HUDEP-2 (cell line): Measurements from ENCODE around the gene CAB39.

Experiments used
- DNase-seq, 76 experiments: peaks; one replicate each; lab custom pipeline; 2025; ENCODE audit not compliant: unreplicated experiment in 76 of 76; lab: John Stamatoyannopoulos, UW

The CAB39 gene

DNA sequence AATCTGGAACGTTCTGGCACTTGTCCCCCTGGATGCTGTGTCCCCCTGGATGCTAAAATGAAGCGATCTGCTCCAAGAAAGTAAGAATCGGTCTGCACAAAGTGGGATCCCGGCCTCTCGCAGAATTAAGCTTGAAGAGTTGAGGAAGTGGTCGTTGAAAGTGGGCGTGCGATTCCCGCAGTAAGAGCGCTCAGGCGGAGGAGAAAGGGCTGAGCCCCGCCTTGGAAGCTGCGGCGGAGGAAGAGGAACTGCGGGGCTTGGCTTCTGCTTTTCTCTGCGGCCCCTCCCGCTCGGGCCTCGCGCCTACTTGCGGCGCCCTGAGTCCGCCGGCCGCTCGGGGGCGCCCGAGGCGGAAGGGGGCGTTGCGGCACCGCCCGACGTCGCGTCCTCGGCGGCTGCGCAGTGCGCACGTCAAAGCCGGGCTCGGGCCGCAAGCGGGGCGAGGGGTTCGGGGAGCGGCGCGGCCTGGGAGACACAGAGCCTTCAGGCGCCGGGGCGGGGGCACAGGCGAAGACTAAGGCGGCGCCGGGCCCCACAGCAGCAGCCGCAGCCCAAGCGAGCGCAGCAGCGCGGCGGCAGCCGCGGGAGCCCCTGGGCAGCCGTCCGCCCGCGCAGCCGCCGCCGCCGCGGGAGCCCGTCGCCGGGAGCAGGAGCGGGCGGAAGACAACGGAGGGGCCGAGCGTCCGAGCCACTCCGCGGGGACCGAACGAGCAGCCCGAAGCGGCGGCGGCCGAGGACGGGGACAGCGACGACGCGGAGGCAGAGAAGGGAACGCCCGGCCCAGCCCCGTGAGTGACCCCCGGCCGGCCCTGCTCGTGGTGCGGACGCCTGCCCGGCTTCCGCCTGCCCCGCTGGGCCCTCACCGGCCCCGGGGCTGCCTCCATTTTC, at the start of gene CAB39:
TSS of gene CAB39 (plus strand) at position 400 of the 888 bp plus-strand sequence. CDS start 47,160 bp downstream, outside the sequence.
- peak in 72 of 76 experiments; percentile 8 to 90 (median 72) for DNase-seq

DNA sequence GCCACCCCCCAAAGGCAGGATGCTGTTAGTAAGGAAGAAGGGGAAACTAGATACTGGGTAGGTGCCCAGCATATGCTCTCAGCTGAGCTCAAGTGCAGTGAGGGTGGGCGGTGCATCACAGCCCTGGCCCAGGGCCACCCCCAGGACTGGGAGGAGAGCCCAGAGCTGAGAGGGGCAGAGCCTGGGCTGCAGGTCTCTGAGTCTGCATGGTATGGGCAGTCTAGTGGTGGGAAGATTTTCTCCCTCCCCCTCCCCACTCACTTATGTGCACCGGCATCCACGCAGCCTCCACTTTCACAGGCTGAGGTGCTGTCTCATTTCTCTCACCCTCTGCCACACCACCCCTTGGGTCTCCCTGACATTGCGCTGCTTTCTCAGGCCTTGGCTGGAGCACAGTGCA, 48.5 kb upstream of the CAB39 start:
- peak in 60 of 76 experiments; percentile 2 to 75 (median 48) for DNase-seq

DNA sequence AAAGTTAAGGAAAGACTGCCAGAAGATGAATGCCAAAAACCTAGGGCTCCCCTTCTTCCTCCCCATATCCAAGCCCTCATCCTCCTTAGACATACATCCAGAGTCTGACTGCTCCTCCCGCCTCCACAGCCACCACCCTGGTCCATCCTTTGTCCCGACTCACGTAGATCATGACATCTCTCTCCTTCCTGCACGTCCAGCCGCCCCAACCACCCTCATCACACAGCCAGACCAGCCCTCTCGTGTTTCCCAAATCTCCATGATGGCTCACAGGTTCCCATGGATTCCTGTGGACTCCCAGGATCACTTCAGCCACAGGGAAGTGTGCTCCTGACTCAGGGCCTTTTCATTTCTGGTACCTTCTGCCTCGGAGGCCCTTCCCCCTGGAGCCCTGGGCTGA, 47.8 kb upstream of the CAB39 start:
- no peak for DNase-seq

DNA sequence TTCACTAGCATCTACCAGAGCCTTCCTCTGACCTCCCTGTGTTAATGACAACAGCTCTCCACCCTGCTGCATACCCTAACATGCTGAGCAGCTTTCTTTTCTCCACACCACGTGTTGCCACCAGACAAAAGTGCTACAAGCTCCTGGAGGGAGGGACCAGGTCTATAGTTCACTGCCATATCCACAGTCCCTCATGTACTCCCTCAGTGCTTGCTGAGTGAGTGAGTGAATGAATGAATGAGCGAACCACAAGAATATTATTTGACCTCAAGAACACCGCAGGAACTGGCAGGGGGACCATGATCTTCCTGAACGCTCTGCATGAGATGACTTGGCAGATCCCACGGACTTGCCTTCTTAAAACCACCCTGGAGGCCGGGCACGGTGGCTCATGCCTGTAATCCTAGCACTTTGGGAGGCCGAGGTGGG, 47.4 kb upstream of the CAB39 start:
- no peak for DNase-seq

DNA sequence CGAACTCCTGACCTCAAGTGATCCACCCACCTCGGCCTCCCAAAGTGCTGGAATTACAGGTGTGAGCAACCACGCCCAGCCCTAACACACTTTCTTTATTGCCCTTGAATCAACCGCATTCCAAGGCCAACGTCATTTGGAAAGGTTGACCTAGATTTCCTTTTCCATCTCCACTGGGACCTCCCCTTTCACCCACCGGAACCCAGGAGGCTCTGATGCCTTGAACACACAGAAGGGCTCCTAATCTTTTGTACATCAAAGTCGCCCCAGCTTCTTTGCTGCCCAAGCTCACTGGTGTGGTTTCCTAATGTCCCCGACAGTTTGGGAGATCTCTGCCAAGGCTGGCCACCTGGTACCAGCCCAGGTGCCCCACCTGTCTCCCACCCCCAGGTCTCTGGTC, 46.2 kb upstream of the CAB39 start:
- no peak for DNase-seq

DNA sequence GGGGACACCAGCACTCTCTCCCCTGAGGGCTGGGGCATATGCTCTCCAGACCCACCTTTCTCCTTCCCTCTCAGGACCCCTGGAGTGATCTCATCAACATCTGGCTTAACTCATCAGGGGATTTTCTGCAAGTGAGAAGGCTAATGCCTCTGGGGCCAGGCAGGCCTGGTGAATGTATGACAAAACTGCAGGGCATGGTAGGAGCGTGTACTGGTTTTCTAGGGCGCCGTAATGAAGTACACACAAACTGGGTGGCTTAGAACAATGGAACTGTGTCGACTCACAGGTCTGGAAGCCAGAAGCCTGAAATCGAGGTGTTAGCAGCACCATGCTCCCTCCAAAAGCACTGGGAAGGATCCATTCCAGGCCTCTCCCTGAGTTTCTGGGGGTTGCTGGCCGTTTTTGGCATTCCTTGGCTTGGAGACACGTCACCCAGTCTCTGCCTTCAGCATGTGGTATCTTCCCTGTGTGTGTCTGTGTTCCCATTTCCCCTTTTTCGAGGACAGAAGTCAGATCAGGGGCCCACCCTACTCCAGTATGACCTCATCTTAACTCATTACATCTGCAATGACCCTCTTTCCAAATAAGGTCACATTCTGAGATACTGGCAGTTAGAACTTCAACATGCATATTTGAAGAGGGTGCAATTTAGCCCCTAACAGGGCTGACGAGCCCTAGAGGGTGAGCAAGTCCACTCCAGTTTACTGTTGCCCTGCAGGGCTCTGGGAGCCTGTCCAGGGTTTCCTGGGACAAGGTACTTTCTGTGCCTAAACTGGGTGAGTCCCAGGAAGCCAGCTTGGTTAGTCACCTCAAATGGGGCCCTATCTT, 45.5 kb upstream of the CAB39 start:
- peak in 7 of 76 experiments; percentile 8 to 26 (median 13) for DNase-seq

DNA sequence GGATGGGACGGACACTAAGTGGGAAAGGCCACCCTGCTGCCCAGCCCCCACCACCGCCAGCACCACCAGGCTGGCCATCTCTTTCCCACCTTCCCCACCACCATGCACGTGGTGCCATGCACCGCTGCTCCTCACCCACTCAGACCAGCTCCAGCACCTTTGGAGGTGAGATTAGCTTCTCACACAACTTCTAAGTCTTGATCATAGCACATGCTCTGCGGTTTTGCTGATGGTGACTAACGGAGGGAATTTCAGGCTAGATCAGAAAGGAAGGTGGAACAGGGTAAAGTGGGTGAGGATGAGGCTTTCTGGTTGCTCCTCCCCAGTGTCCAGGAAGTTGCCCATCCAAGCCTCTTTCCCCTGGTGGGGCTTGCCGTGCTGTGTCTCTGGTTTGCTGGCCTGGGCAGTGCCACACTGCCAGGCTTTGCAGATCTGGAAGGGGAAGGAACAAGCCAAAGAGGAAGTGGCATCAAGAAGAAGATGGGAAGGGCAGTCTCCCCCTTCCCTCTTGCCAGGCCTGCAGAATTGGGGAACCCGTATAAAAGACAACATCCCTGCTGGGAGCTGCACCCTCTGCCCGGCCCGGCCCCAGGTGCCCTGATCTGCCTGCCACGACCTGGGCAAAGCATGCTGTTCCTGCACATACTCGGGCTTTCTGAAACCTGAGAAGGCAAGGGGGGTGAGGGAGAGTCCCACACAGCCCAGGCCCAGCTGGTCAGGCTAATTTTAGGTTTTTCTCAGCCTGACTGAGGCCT, 44.3 kb upstream of the CAB39 start:
- DNase-seq = no peak

DNA sequence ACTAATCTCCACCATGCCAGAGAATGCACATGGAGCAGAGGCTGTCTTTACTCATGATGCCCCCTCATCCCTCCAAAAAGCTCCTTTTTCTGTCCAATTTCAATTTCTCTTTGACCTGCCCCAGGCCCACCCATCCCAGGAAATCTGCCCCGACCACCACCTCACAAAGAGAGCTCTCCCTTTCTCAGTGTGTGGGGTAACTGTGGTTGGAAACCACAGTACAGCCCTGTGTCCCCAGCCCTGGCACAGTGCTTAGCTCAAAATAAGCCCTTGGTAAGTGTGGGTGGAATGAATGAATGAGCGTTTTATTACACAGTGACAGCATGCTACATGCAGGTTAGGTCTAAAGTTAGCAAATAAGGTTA, 43.7 kb upstream of the CAB39 start:
- no peak for DNase-seq

DNA sequence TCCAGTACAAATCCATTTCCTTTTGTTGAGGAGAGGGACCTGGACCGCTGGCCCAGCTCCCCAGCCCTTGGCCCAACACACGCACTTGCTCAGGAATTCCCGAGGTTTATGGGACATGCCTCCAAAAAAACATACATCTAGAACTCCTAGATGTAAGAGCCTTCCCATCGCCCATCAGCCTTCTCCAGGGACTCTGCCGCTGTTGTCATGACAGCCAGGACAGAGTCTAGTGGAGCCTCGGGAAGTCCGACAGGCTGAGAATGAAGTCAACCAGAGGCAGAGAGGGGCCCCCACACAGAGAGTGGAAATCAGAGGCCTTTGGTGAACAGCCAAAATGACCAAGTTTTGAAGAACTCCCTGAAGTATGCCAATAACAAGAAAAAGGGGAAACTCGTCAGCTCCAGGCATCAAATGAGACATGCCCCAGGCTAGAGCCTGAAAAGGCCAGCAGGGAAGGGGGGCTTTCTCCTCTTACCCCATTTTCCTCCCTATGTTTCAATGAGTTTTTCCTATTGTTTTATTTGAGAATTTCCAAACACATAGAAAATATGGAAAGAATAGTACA, 43.2 kb upstream of the CAB39 start:
- no peak for DNase-seq

DNA sequence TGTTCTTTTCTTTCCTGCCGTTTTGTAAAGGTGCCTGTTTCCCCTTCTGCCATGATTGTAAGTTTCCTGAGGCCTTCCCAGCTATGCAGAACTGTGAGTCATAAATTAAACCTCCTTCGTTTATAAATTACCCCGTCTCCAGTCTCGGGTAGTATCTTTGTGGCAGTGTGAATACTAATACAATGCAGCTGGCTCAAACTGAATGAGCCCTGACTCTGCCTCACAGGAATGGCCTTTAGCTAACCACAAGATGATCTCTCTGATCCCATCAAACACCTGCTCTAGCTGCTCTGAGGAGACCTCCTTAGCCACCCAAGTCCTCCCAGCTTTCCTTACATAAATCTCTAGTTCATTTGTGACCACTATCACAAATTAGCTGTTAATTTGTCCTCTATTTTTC, 41.5 kb upstream of the CAB39 start:
- no peak for DNase-seq

DNA sequence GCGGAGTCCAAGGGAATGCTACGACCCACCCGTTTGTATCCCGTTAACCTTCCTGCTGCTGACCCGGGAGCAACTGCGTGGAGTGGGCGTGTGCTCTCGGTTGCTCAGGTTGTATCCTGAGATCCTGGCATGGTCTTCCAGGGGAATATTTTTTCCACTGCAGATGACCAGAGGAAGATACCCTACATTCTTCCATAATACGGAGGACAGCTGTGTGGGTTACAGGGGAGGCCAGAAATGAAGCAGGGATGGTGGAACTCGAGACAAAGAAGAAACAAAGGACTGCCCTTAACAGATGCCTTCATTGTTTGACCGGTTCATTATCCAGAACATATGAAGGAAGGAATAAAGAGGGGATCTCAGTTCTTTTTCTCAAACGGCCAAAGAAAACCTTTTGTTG, 39.8 kb upstream of the CAB39 start:
- DNase-seq = no peak

DNA sequence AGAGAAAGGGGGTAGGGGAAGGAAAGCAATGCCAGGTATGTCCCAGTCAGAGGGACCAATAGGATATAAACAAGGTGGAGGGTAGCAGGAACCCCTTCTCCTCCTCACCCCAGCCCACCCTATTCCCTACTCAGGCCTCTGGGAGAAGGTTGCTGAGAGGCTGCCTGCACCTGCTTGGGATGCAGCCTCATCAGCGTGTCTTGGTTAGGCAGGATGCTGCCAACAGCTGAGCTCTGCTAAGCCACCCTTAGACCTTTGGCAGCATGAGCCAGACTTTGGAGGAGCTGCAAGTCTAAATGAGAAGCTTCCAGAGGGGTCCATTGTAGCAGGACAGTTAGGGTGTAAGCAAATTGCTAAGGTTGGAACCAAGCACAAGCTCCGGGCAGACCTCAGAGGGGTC, 38.2 kb upstream of the CAB39 start:
- no peak for DNase-seq

DNA sequence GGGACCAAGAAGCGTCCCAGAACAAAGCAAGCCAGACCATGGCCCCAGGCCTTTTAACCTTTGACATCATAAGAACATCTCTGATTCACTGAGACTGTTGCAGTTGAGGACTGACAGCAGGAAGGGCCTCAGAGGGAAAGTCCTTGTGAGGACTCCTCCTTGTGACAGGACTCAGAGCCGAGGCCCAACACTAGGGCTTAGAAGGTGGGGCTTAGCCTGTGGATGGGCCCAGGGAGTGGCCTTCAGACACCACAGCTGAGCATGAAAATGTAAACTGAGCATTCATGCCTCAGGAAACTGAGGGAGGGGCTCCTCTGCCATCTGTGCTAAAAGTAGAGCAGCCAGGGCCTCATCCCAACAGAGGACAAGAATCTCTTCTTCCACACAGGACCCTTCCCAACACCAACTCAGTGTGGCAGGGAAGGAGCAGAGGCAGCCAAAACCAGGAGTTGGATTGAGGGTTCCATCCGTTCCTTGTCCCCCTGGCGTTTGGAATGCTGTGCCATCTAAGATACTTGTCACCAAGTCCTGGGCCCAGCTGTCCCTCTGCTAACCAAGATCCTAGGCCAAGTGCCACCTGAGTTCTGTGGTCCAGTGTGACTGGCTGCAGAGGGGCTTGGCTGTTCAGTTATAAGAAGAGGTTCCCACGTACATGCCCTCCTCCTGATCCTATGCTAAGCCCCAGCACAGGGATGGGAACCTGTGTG, 37.5 kb upstream of the CAB39 start:
- no peak for DNase-seq

DNA sequence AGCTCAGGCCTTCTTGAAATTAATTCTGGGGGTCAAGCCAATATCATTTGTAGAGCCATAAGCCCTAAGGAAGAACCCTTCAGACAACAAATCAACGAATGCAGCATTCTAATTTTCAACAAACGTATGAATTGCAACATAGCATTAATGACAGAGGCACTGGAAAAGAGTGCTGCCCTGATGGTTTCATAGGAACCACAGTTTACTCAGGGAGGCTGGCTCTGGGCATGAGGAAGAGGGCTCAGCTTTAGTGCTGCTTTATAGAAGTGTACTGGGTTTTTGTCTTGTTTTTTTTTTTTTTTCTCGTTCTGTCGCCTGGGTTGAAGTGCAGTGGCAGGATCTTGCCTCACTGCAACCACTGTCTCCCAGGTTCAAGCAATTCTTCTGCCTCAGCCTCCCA, 36.1 kb upstream of the CAB39 start:
- DNase-seq = no peak

DNA sequence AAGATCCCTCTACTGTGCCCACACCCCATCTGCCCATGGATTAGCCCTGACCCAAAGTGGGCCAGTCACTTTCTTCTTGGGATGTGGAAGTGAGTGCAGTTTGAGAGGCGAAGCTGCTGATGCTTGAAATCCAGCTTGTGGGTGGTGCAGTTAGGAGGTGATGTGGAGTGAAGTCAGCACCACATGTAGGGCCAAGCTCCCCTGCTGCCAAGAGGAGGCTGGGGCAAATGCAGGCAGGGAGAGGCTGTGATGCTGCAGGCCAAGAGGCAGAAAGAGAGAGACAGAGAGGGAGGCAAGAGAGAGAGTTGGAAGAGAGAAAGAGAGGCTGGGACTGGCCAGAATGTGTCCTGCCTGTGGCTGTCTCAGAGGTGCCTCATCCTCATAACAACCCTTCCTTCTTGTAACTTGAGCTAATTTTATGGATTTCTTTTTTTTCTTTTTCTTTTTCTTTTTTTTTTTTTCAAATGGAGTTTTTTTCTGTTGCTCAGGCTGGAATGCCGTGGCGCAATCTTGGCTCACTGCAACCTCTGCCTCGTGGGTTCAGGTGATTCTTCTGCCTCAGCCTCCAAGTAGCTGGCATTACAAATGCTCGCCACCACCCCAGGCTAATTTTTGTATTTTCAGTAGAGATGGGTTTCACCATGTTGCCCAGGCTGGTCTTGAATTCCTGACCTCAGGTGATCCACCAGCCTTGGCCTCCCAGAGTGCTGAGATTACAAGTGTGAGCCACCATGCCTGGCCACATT, 35.3 kb upstream of the CAB39 start:
- no peak for DNase-seq

DNA sequence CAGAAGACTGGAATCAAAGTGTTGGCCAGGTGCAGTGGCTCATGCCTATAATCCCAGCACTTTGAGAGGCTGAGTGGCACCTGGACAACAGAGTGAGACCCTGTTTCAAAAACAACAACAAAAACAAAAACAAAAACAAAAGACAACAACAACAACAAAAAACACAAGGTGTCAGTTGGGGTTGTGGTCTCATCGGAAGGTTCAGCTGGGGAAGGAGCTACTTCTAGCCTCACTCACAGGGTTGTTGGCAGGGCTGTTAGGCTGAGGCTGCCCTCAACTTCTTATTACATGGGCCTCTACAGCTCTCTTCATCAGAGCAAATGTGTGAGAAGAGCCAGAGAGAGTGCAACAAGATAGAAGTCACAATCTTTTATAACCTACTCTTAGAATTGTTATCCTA, 34.6 kb upstream of the CAB39 start:
- DNase-seq = no peak

DNA sequence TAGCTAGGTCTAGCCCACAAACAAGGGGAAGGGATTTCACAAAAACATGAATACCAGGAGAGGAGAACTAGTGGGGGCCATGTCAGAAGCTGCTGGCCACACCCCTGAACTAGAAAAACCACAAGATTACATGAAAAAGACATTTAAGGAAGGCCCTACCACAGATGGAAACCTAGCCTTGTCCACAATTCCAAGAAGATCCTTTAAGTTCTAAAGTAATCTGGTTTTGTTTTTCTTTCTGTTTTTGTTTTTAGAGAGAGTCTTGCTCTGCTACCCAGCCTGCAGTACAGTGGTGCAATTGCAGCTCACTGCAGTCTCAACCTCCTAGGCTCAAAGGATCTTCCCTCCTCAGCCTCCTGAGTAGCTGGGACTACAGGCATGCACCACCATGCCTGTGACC, 34.2 kb upstream of the CAB39 start:
- DNase-seq = no peak

DNA sequence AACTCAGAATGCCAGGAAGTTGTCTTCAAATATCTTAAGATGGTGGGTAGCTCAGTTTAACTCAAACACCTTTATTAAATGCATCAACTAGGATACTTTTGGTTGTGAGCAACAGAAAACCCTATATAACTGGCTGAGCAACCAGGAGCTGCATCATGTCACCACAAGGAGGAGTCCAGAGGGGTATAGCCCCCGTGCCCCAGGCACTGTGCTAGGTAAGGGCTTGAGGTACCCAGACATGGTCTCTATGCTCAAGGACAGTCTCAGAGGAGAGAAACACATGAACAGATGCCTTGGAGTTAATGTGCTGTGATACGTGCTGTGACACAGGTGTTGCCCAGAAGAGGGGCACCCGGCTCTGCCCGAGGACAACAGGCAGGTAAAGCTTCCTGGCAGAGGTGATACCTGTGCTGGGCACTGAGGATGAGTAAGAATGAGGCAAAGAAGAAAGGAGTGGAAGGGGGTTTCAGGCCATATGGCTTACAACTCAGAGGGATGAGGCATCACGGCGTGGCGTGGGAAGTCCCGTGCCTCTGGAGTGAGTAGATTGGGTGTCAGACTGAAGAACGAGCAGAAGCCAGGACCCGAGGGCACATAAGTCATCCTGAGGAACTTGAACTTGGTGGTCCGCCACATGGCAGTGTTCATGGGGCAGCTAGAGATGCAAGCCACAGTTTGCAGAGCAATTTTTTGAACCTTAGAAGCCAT, 32.0 kb upstream of the CAB39 start:
- DNase-seq = no peak

DNA sequence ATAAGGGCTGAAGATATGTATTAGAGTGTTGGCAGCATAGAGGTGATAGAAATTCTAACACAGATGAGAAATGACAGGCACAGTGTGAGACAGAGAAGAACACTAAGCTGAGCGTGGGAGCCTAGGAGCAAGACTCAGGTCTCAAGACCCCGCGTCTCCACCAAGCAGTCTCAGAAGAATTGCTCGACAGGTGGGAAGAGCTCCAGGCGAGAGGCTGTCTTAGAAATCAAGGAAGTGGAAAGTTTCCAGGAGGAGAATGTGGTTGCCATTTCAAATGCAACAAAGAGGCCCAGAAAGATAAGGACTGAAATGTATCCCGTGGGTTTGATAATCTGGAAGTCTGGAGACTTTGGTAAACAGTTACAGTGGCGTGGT, 31.5 kb upstream of the CAB39 start:
- no peak for DNase-seq
